Measurements from ENCODE around the gene PDCD1. TPM values are rescaled to one million over a fixed set of nuclear protein-coding genes. Genes with fewer than 3 reads are reported as not detected.
"Not testable (repeated sequence)": the region's sequence is repeated elsewhere in the genome, so short reads cannot be mapped to it uniquely, and the experiment has no call there.

PDCD1 gene
- total and polyA plus RNA-seq, 7 experiments from 2014 or later = 0.24 to 9.4 (median 0.85) TPM; not detected in 2

- H3K9me3 ChIP-seq (ENCODE audit: control insufficient read depth in 2 of 3, low read length in 3 of 3); H3K27ac ChIP-seq (ENCODE audit: low read depth, low read length); DNase-seq; H3K27me3 Mint-ChIP-seq; H3K36me3 Mint-ChIP-seq; intact Hi-C loops (cut with micrococcal nuclease); H3K27me3 ChIP-seq (ENCODE audit: control insufficient read depth in 2 of 2, insufficient read depth in 2 of 2, low read length in 2 of 2); ATAC-seq; H3K36me3 ChIP-seq (ENCODE audit: control insufficient read depth in 2 of 3, insufficient read depth in 3 of 3, low read length in 3 of 3); H3K4me3 ChIP-seq (ENCODE audit: low read length); H3K27ac Mint-ChIP-seq; H3K4me3 Mint-ChIP-seq; CTCF ChIA-PET; H3K9me3 Mint-ChIP-seq; POLR2A ChIA-PET: not testable (repeated sequence)
- H3K4me1 Mint-ChIP-seq = peaks cover 0 to 15% (median 8%) of the 10 kb centered on the region in 7 donors
- peaks cover 11 to 15% of the 10 kb centered on the region in 2 donors for H3K4me1 ChIP-seq (ENCODE audit: control insufficient read depth in 2 of 2, insufficient read depth in 2 of 2, low read length in 2 of 2)
Observed at GRCh38 chr2:241806217-241806616, 52.5 kb downstream of the PDCD1 start.

- H3K4me3 Mint-ChIP-seq = peak overlapping the region; percentile 23 to 76 (median 55)
- H3K4me1 Mint-ChIP-seq = peaks cover 0 to 15% (median 8%) of the 10 kb centered on the region in 7 donors
- peaks cover 0 to 6% (median 0%) of the 10 kb centered on the region in 5 donors for H3K27me3 Mint-ChIP-seq
- H3K9me3 ChIP-seq (ENCODE audit: control insufficient read depth in 2 of 3, low read length in 3 of 3) = no peaks in the 10 kb centered on the region
- peak overlapping the region in 1 of 9 donors; percentile 18 for H3K27ac Mint-ChIP-seq
- ATAC-seq = peak; percentile 40
- H3K27ac ChIP-seq (ENCODE audit: low read depth, low read length) = no peak overlapping the region
- no peaks in the 10 kb centered on the region for H3K36me3 ChIP-seq (ENCODE audit: control insufficient read depth in 2 of 3, insufficient read depth in 3 of 3, low read length in 3 of 3)
- ChIA-PET CTCF (no interaction called here), POLR2A (no interaction called here)
- H3K9me3 Mint-ChIP-seq = no peaks in the 10 kb centered on the region
- H3K36me3 Mint-ChIP-seq = no peaks in the 10 kb centered on the region
- H3K4me3 ChIP-seq (ENCODE audit: low read length) = peak overlapping the region; percentile 57
- intact Hi-C loops (cut with micrococcal nuclease) = loop anchor here in 1 of 2 donors (2.0 to 5.0 kb wide), 2 partner anchors 40 to 102 kb away; partner anchors contain the start of gene ING5
- peaks cover 0 to 4% of the 10 kb centered on the region in 2 donors for H3K27me3 ChIP-seq (ENCODE audit: control insufficient read depth in 2 of 2, insufficient read depth in 2 of 2, low read length in 2 of 2)
- peaks cover 11 to 15% of the 10 kb centered on the region in 2 donors for H3K4me1 ChIP-seq (ENCODE audit: control insufficient read depth in 2 of 2, insufficient read depth in 2 of 2, low read length in 2 of 2)
- peak in 1 of 9 donors; percentile 32 for DNase-seq
Observed at GRCh38 chr2:241804326-241805229, 54.1 kb downstream of the PDCD1 start.

DNA sequence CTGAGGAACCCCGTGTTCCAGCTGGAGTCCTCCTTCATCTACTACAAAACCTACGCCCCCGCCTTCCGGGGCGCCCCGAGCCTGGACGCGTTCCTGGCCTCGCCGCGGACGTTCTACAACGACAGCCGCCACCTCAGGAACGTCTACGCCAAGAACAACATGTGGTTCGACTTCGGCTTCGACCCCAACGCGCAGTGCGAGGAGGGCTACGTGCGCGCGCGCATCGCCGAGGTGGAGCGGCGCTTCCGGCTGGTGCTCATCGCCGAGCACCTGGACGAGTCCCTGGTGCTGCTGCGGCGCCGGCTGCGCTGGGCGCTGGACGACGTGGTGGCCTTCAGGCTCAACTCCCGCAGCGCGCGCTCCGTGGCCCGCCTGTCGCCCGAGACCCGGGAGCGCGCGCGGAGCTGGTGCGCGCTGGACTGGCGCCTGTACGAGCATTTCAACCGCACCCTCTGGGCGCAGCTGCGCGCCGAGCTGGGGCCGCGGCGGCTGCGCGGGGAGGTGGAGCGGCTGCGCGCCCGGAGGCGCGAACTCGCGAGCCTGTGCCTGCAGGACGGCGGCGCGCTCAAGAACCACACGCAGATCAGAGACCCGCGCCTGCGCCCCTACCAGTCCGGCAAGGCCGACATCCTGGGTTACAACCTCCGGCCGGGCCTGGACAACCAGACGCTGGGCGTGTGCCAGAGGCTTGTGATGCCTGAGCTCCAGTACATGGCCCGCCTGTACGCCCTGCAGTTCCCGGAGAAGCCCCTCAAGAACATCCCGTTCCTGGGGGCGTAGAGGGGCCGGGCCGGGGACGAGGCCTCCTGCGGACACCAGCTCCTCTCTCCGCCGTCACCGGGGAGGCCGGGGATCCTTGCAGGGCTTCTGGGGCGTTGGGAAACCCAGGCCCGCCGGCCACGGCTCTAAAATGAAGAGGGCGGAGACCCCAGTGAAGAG is 55.0 kb downstream of the PDCD1 start:
- peak overlapping the region; percentile 57 for H3K4me3 ChIP-seq (ENCODE audit: low read length)
- Mint-ChIP-seq H3K27ac (peak overlapping the region in 3 of 9 donors; percentile 33 to 48 (median 42)), H3K4me3 (peak overlapping the region; percentile 23 to 76 (median 66)), H3K36me3 (no peaks in the 10 kb centered on the region), H3K4me1 (peaks cover 0 to 15% (median 8%) of the 10 kb centered on the region in 7 donors), H3K27me3 (peaks cover 0 to 6% (median 0%) of the 10 kb centered on the region in 5 donors), H3K9me3 (no peaks in the 10 kb centered on the region)
- ChIA-PET POLR2A (no interaction called here), CTCF (no interaction called here)
- H3K4me1 ChIP-seq (ENCODE audit: control insufficient read depth in 2 of 2, insufficient read depth in 2 of 2, low read length in 2 of 2) = peaks cover 11 to 15% of the 10 kb centered on the region in 2 donors
- H3K36me3 ChIP-seq (ENCODE audit: control insufficient read depth in 2 of 3, insufficient read depth in 3 of 3, low read length in 3 of 3) = no peaks in the 10 kb centered on the region
- intact Hi-C loops (cut with micrococcal nuclease) = loop anchor here in 1 of 2 donors (2.0 to 5.0 kb wide), 2 partner anchors 41 to 101 kb away; partner anchors contain the start of gene ING5
- ATAC-seq (peak; percentile 71), DNase-seq (peak in 5 of 9 donors; percentile 28 to 55 (median 37))
- H3K9me3 ChIP-seq (ENCODE audit: control insufficient read depth in 2 of 3, low read length in 3 of 3) = no peaks in the 10 kb centered on the region
- peaks cover 0 to 4% of the 10 kb centered on the region in 2 donors for H3K27me3 ChIP-seq (ENCODE audit: control insufficient read depth in 2 of 2, insufficient read depth in 2 of 2, low read length in 2 of 2)
- H3K27ac ChIP-seq (ENCODE audit: low read depth, low read length) = no peak overlapping the region

DNA sequence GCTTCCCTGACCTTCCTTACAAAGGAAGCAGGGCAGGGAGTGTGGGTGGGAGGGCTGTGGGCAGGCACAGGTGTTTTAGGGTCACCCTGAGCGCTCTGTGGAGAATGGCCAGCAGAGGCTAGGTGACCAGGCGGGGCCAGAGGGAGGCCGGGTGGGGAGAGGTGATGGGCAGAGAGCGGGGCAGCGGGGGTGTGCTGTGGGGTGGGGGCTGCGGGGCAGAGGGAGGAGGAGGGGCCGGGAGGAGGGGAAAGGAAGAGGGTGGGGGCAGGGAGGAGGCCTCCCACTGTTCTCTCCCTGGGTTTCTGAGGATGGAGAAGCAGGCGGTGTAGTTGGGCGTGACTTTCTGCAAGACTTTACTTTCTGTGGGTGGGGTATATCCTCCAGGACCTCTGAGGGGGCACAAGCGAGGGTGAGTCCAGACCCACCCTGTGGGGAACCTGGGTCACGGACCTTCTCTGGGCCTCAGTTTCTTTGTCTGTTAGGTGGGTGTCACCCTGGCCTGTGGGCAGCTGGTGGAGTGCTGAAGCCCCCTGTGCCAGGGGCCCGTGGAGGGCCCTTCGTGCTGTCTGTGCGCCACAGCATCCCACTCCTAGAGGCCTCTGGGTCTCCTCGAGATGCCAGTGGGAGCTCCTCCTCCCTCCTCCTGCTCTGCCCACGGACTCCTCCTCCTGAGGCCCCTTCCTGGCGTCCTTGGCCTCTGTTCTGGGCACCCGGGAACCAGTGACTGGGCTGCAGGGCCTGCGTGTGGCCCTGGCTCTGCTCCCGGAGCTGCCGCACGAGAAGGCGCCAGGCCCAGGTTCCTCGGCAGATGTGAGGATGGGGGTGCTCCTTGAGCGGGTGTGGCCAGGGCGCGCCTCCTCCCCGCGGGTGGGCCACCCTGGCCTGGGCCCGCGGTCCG is 56.0 kb downstream of the PDCD1 start:
- Mint-ChIP-seq H3K27ac (peak overlapping the region in 2 of 9 donors; percentile 42 to 48), H3K4me3 (peak overlapping the region in 3 of 10 donors; percentile 36 to 76 (median 49)), H3K27me3 (peaks cover 0 to 3% (median 0%) of the 10 kb centered on the region in 5 donors), H3K4me1 (peaks cover 0 to 10% (median 6%) of the 10 kb centered on the region in 7 donors), H3K9me3 (no peaks in the 10 kb centered on the region), H3K36me3 (no peaks in the 10 kb centered on the region)
- POLR2A ChIA-PET = no interaction called here
- CTCF ChIA-PET = no interaction called here
- H3K4me1 ChIP-seq (ENCODE audit: control insufficient read depth in 2 of 2, insufficient read depth in 2 of 2, low read length in 2 of 2) = peaks cover 11 to 15% of the 10 kb centered on the region in 2 donors
- H3K27ac ChIP-seq (ENCODE audit: low read depth, low read length) = no peak overlapping the region
- H3K27me3 ChIP-seq (ENCODE audit: control insufficient read depth in 2 of 2, insufficient read depth in 2 of 2, low read length in 2 of 2) = peaks cover 0 to 4% of the 10 kb centered on the region in 2 donors
- DNase-seq (peak in 1 of 9 donors; percentile 19), ATAC-seq (peak; percentile 2)
- H3K36me3 ChIP-seq (ENCODE audit: control insufficient read depth in 2 of 3, insufficient read depth in 3 of 3, low read length in 3 of 3) = no peaks in the 10 kb centered on the region
- intact Hi-C loops (cut with micrococcal nuclease) = loop anchor here in 1 of 2 donors (5.0 kb wide), 1 partner anchor 100 kb away; the partner anchor contains the start of gene ING5
- no peaks in the 10 kb centered on the region for H3K9me3 ChIP-seq (ENCODE audit: control insufficient read depth in 2 of 3, low read length in 3 of 3)
- no peak overlapping the region for H3K4me3 ChIP-seq (ENCODE audit: low read length)

GRCh38 chr2:241801611-241802420 is 56.9 kb downstream of the PDCD1 start:
- Mint-ChIP-seq H3K9me3 (no peaks in the 10 kb centered on the region), H3K27me3 (peaks cover 0 to 3% (median 0%) of the 10 kb centered on the region in 5 donors), H3K4me1 (peaks cover 0 to 10% (median 6%) of the 10 kb centered on the region in 7 donors), H3K36me3 (no peaks in the 10 kb centered on the region), H3K4me3 (peak overlapping the region in 1 of 10 donors; percentile 33), H3K27ac (no peak overlapping the region)
- H3K4me3 ChIP-seq (ENCODE audit: low read length) = no peak overlapping the region
- H3K36me3 ChIP-seq (ENCODE audit: control insufficient read depth in 2 of 3, insufficient read depth in 3 of 3, low read length in 3 of 3) = no peaks in the 10 kb centered on the region
- H3K4me1 ChIP-seq (ENCODE audit: control insufficient read depth in 2 of 2, insufficient read depth in 2 of 2, low read length in 2 of 2) = peaks cover 11 to 15% of the 10 kb centered on the region in 2 donors
- no peak for DNase-seq
- peaks cover 0 to 4% of the 10 kb centered on the region in 2 donors for H3K27me3 ChIP-seq (ENCODE audit: control insufficient read depth in 2 of 2, insufficient read depth in 2 of 2, low read length in 2 of 2)
- POLR2A ChIA-PET = no interaction called here
- H3K9me3 ChIP-seq (ENCODE audit: control insufficient read depth in 2 of 3, low read length in 3 of 3) = no peaks in the 10 kb centered on the region
- intact Hi-C loops (cut with micrococcal nuclease) = loop anchor here in 1 of 2 donors (5.0 kb wide), 1 partner anchor 100 kb away; the partner anchor contains the start of gene ING5
- no peak overlapping the region for H3K27ac ChIP-seq (ENCODE audit: low read depth, low read length)
- ATAC-seq = no peak
- CTCF ChIA-PET = no interaction called here

Measured in naive thymus-derived CD4-positive, alpha-beta T cell (primary cell).